ENCODE data around the gene PCDHGA1. TPM values are rescaled to one million over a fixed set of nuclear protein-coding genes. Genes with fewer than 3 reads are reported as not detected.

The PCDHGA1 gene
- total and polyA plus RNA-seq, 9 of the 15 experiments (the other 6 are each of a cell fraction or from before 2014, with no cell fraction given): 0.05 to 0.26 (median 0.18) TPM; not detected in 2

- Histone ChIP-seq H3K9ac (ENCODE audit: insufficient read depth in 1 of 2, low read depth in 2 of 2, low read length in 2 of 2) (no peak overlapping the region), H3K4me1 (replicated peaks in 1 of 2; ENCODE audit: control insufficient read depth in 2 of 2, insufficient read depth in 2 of 2, low read length in 2 of 2) (peaks cover 7 to 11% of the 10 kb centered on the region in 2 experiments; a peak in 4 of 5 replicates), H4K20me1 (replicated peaks; ENCODE audit: control insufficient read depth, insufficient read depth, low read length) (no peaks in the 10 kb centered on the region), H3K4me3 (no peak overlapping the region), H3K36me3 (ENCODE audit: control insufficient read depth, insufficient read depth, low read length) (peaks cover 92% of the 10 kb centered on the region), H3K27ac (ENCODE audit: extremely low read depth, low read depth, low read length) (no peak overlapping the region), H2AFZ (ENCODE audit: low read depth, low read length) (no peak overlapping the region), H3K79me2 (ENCODE audit: control insufficient read depth, insufficient read depth, low read length) (no peaks in the 10 kb centered on the region), H3K9me1 (ENCODE audit: control insufficient read depth, insufficient read depth, low read length) (peaks cover 3% of the 10 kb centered on the region), H3K4me2 (ENCODE audit: insufficient read depth, low read length) (no peak overlapping the region), H3K27me3 (ENCODE audit: control insufficient read depth in 2 of 2, insufficient read depth in 2 of 2, low read length in 2 of 2) (no peaks in the 10 kb centered on the region), H3K9me3 (replicated peaks; ENCODE audit: control insufficient read depth, insufficient read depth, low read depth, low read length) (no peaks in the 10 kb centered on the region)
- in situ Hi-C loops (cut with MboI) (no loop called here), intact Hi-C loops (cut with micrococcal nuclease) (loop anchor here (10.0 kb wide), 1 partner anchor 283 kb away; no protein-coding TSS in a partner anchor)
- 92% methylated on average over 8 of the region's 8 CpGs for WGBS (ENCODE audit: insufficient coverage, low coverage, missing lambda C conversion rate)
- BruUV-seq (replicated peaks): no TSS peak
- POLR2A ChIA-PET: interaction anchor here (0.6 to 0.7 kb wide), 2 partner anchors 87 to 341 kb away, joined by 4 read pairs; partner anchors contain the start of gene PCDHGA12
- no peak for ATAC-seq
- no peak for FAIRE-seq
- CTCF ChIA-PET (ENCODE audit: low intra/inter-chr PET ratio): no interaction called here
- TF ChIP-seq RBM39 (optimal IDR thresholded peaks at IDR 0.05; ENCODE audit: low read depth, low read length) (no peak), ZNF639 (CRISPR knock-in tag; conservative IDR thresholded peaks at IDR 0.05 in 1 of 2, IDR thresholded peaks at IDR 0.05 in 1 of 2) (no peak)
- DNase-seq (ENCODE audit: extremely low read depth in 1 of 4, low spot score in 3 of 4): no peak
Observed at GRCh38 chr5:141517312-141517711, 187.0 kb downstream of the PCDHGA1 start.

All from K562 (cell line).